PC-3 (cell line): Measurements from ENCODE around the gene LAS1L.

Source experiments
- EZH2 ChIP-seq: fragments of 300-600 bp; sonication (generic); IDR thresholded peaks from one replicate; pipeline ENCODE4 v1.6.1; 2017; ENCODE audit warnings: antibody characterized with exemption, mild to moderate bottlenecking, low read length; ENCODE audit not compliant: unreplicated experiment
- TF ChIP-seq, protein P1 (sequence below): fragments of 300-600 bp; sonication (generic); conservative IDR thresholded peaks from 2 replicates; pipeline ENCODE4 v1.5.1; 2017; ENCODE audit warnings: antibody characterized with exemption, low read depth, mild to moderate bottlenecking, low read length

DNA sequence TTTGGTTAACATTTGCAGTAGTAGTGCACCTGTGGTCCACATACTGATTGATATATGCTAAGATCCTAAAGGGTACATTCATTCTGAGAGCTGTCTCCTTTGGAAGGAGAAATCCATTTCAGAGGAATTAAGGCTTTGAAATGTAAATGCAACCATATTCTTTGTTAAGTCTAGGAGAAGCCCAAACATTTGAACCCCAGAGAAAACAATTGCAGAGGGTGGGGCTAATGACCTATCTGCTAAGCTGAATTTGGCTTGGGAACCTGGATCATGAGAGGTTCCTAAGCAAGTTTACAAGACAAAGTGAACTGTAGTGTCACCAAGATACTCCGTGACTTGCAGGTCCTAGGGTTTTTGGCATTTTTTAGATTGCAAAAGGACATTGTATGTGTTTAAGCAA lies 41.2 kb downstream of the LAS1L start:
- TF ChIP-seq, protein P1, sequence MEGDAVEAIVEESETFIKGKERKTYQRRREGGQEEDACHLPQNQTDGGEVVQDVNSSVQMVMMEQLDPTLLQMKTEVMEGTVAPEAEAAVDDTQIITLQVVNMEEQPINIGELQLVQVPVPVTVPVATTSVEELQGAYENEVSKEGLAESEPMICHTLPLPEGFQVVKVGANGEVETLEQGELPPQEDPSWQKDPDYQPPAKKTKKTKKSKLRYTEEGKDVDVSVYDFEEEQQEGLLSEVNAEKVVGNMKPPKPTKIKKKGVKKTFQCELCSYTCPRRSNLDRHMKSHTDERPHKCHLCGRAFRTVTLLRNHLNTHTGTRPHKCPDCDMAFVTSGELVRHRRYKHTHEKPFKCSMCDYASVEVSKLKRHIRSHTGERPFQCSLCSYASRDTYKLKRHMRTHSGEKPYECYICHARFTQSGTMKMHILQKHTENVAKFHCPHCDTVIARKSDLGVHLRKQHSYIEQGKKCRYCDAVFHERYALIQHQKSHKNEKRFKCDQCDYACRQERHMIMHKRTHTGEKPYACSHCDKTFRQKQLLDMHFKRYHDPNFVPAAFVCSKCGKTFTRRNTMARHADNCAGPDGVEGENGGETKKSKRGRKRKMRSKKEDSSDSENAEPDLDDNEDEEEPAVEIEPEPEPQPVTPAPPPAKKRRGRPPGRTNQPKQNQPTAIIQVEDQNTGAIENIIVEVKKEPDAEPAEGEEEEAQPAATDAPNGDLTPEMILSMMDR: no peak
- no peak for TF ChIP-seq EZH2
